Fibroblast of skin of scalp (primary cell): ENCODE measurements around the gene ERFE.

ENCODE experiments used
- DNase-seq: peaks from one replicate; pipeline ENCODE4 v3.0.0-alpha.2; 2013

ERFE gene

DNA sequence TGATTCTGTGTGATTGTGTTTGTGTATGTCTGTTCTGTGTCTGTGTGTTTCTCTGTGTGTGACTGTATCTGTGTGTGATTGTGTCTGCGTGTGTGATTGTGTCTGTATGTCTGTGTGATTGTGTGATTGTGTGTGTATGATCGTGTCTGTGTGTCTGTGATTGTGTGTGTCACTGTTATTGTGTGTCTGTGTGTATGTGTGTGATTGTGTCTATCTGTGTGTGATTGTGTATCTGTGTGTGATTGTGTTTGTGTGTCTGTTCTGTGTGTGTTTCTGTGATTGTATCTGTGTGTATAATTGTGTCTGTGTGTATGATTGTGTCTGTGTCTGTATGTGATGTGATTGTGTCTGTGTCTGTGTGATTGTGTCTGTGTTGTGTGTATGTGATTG, 32.0 kb upstream of the ERFE start:
- no peak for DNase-seq

DNA sequence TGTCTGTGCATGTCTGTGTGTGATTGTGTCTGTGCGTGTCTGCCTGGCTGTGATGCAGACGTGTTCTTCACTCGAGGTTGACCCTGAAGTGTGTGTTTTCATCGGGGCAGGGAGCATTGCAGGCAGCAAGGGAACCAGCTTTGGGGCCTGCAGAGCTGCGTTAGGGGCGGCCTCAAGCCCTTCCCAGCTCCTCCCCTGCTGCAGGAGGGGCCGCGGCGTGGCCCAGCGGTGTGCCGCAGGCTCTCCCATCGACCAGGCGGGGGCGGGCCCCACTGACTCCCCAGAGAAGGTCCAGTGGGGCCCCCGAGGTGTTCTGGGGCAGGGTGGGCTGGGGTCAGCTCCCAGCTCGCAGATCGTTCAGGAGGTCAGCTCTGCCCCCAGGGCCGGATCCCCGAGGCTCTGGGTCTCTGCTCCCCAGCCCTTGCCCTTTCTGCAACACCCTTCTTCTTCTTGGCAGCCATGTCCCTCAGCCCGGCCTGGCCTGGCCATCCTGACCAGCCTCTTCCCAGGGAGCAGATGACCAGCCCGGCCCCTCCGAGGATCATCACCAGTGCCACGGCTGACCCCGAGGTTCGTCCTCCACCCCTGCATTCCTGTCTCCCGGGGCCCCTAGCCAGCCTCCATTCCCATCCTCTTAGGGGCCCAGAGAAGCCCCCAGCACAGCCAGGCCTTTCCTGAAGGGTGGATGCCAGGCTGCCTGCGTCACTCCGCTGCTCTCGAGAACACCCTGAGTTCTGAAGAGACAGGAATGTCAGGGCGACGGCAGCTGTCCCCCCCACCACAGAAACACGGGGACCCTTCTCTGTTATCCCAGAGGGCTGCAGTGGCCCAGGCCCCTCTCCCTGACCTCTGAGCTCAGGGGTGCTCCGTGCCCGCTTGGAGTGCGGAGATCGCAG, 31.4 kb upstream of the ERFE start:
- peak; percentile 76 for DNase-seq

DNA sequence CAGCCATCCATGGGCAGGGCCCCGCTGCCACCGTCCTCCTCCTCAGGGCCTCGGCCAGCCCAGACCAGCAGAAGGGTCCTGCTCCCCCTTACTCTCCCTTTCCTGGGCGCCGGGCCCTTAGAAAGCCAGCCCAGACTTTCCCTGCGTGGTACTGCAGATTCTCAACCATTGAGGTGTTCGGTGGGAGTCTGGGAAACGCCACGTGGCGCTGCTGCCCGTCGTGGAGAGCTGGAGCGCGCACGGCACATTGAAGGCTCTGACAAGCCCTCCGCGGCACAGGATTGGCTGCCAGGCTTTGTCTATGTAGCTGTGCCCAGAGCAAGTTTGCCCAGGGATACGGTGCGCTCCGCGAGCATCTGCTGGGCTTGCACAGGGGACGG, 30.7 kb upstream of the ERFE start:
- no peak for DNase-seq

DNA sequence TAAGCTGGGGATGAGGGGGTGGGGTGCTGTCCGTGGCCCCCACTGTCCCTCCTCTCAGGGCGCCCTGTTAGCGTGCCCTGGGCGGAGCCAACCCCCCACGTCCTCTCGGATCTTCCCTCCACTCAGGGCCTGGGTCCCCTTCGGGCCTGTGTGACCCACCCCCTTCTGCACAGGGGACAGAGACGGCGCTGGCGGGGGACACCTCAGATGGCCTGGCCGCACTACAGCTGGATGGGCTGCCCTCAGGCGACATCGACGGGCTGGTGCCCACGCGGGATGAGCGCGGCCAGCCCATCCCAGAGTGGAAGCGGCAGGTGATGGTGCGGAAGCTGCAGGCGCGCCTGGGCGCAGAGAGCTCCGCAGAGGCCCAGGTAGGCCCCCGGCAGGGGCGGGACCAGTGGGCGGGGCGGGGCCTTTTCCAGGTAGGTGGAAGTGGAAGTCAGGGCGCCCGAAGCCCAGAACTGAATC, 30.2 kb upstream of the ERFE start:
- no peak for DNase-seq

DNA sequence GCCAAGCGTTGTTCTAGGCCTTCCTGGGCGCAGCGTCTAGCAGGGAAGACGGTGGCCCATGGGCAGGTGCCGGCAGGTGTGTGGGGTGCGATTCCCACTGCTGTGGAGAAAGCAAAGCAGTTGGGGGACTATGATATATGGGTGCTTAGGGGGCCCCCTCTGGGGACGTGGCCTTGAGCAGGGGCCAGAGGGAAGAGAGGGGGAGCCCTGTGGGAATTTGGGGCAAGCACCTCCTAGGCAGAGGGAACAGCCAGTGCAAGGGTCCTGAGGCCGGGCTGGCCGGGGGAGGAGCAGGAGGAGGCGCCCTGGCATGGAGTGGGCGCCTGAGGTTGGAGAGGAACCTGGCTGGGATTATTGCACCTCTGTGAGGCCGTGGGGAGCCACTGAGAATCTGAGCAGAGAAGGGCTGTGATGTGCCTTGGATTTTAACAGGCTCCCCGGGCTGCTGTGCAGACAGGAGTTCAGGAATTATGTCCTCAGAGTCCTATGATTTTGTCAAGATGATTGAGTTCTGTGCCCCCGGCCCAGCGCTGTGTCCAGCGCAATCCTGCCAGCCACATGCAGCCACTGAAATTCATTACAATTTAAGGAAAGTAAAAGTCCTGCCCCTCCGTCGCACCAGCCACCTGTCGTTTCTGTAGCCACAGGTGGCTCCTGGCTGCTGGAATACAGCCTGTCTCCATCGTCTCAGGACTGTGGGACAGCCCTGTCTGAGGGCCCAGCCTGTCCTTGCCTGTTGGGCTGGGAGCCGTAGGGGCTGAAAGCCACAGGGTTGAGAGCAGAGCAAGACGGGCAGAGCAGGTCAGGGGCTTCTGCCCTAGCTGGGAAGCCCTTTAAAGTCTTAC, 29.4 kb upstream of the ERFE start:
- DNase-seq, result no peak

DNA sequence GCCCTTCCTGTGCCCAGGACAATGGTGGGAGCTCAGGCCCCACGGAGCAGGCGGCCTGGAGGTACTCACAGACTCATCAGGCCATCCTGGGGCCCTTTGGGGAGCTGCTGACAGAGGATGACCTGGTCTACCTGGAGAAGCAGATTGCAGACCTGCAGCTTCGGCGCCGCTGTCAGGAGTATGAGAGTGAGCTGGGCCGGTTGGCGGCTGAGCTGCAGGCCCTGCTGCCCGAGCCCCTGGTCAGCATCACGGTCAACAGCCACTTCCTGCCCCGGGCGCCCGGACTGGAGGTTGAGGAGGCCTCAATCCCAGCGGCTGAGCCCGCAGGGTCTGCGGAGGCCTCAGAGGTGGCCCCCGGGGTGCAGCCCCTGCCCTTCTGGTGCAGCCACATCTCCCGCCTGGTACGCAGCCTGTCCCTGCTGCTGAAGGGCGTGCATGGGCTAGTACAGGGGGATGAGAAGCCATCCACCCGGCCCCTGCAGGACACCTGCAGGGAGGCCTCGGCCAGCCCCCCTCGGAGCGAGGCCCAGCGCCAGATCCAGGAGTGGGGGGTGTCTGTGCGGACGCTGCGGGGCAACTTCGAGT, 28.6 kb upstream of the ERFE start:
- no peak for DNase-seq

DNA sequence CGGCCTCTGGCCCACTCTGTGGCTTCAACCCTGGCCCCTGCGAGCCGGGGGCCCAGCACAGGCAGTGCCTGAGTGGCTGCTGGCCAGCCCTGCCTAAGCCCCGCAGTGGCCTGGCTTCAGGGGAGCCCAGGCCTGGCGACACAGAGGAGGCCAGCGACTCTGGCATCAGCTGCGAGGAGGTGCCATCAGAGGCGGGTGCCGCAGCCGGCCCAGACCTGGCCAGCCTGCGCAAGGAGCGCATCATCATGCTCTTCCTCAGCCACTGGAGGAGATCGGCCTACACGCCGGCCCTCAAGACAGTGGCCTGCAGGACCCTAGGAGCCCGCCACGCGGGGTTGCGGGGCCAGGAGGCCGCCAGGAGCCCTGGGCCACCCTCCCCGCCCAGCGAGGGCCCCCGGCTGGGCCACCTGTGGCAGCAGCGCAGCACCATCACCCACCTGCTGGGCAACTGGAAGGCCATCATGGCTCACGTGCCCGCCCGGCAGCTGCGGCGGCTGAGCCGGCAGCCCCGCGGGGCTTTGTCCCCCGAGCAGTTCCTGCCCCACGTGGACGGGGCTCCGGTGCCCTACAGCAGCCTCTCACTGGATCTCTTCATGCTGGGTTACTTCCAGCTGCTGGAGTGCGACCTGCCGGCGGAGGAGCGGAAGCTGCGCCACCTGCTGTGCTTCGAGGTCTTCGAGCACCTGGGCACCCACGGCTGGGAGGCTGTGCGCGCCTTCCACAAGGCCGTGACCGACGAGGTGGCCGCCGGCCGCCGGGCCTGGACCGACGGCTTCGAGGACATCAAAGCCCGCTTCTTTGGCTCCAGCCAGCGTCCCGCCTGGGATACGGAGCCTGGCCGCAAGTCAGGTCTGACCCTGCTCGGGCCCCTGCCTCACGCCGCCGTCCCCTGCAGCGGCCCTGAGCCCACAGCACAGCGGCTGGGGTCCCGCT, 27.8 kb upstream of the ERFE start:
- DNase-seq, result no peak

DNA sequence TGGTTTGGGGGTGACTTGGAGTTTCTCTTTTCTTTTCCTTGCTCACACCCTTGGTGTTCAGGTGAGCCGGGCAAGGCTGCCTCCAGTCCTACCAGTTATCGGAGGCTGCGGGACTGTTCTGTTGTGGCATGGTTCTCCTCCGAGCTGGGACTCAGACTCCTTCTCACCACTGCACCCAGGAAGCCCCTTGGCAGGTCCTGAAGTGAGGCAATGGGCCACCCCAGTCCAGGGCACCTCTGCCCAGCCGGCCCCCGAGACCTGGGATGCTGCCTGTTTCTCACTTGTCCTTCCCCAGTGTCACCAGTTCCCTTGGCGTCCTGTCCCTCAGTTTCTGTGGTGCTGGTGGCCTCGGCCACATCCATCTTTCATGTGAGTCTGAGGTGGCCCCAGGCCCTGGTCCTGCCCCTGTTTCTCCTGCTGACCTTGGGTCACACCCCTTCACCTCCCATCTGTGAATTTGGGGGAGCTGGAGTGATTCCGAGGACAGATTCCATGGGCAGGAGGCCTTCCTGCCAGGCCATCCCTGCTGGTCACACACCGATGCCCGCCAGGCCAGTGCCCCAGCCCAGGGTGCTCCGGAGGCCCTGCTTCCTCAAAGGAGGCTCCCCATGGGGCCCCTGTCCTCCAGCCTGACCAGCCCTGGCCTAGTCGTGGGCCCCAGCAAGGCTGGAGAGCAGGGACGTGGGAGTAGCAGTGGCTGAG, 26.9 kb upstream of the ERFE start:
- DNase-seq, result no peak

DNA sequence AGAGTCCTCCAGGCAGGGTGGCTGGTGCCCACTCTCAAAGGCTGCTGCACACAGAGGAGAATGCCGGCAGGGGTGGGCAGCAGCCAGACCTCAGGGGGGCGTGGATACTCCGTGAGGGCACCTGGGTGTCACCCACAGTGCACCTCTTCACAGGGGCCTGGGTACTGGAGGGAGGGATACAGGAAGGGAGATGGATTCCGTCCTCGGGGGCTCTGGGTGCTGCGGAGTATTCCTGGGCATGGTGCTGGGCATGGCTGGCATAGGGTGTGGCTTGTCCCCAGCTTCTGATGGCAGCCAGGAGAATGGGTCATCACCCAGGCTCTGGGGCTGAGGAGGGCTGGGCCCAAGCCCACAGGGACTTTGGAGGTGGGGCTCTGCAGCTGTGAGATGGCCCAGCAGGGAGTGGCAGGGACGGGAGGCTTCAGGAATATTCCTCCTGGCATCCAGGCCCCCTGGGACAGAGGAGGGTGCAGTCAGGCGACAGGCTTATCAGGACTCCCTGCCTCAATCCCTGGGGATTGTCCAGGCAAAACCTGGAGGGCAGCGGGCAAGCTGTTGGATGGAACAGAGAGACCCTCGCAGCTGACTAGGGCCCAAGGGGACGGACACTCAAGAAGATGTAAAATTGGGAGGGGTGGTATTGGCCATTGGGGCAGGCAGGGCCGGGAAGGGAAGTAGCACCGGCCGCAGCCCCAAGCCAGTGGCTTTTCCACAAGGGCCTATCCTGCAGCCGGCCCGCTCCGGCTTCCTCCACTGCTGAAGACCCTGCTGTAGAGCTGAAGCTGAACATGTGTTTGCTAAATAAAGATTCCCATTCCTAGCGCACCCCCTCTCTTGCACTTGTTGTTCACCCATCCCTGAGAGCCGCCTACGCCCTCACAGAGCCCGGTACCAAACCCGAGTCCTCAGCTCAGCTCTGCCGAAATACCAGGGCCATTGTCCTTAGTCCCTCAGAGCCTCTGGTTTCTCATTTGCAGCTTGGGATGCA, 26.0 kb upstream of the ERFE start:
- DNase-seq, result no peak

DNA sequence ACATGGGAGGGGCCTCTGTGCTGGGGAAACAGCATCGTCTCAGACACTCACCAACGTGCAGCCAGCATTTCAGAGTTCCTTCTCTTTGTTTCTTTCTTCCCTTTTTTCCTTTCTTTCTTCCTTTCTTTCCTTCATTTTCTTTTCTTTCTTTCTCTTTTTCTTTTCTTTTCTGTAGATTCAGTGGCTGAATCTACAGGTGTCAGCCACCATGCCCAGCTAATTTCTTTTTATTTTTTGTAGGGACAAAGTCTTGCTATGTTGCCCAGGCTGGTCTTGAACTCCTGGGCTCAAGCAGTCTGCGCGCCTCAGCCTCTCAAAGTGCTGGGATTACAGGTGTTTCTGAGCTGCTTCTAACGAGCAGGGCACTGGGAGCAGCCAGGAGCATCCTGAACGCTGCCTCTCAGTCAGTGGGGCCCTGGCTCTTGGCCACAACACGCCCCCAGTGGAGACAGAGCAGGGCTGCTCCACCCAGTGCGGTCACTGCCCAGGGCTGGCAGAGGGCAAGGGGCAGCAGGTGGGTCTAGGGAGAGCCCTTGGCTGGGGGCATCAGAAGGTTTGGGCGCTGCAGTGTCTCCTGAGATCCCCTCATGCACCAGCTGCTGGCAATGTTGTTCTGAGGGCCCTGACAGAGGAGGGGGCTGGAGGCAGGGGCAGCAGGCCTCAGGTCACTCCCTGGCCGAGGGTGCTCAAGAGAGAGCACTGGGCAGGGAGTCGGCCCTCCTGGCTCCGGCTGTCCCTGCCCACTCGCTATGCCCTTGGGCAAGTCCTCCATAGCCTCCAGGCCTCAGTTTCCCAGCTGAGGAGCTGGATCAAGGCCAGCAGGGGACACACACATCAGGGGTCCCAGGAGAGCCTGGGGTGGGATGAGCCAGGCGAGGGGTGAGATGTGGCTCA, 25.0 kb upstream of the ERFE start:
- DNase-seq, result no peak

DNA sequence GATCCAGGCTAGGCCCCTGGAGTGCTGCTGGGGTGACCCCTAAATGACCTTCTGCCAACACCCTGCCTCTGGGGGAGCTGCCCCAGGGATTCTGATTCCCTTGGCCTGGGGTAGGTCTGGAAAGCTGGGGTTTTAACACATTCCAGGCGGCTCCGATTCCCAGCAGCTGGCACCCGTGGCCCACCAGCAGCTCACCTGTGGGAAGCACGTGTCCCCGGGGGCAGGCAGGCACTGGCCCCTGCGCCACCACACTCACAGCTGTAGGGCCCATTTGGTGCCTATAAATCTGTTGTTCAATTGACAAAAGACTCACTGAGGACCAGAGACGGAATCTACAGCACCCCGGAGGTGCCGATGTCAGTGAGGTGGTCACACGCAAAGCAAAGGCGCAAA, 24.4 kb upstream of the ERFE start:
- DNase-seq, result no peak

DNA sequence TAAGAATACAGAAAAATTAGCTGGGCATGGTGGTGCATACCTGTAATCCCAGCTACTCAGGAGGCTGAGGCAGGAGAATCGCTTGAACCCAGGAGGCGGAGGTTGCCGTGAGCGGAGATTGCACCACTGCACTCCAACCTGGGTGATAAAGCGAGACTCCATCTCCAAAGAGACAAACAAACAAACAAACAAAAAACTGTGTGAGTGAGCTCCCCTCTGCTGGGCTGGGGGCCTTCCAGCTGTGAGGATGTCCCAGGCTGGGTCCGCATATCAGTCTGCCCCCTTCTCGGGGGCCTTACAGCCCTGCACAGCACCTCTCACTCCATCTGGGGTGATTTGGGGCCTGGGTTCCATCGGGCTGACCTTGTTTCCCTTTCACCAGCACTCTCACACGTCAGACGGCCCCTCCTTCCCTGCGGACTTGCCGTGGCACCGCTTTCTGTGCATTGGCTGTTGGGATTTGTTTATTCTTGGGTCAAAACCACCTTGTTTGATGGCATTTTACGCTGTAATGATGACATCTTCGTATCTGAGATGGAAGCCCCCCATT, 23.1 kb upstream of the ERFE start:
- DNase-seq, result no peak

DNA sequence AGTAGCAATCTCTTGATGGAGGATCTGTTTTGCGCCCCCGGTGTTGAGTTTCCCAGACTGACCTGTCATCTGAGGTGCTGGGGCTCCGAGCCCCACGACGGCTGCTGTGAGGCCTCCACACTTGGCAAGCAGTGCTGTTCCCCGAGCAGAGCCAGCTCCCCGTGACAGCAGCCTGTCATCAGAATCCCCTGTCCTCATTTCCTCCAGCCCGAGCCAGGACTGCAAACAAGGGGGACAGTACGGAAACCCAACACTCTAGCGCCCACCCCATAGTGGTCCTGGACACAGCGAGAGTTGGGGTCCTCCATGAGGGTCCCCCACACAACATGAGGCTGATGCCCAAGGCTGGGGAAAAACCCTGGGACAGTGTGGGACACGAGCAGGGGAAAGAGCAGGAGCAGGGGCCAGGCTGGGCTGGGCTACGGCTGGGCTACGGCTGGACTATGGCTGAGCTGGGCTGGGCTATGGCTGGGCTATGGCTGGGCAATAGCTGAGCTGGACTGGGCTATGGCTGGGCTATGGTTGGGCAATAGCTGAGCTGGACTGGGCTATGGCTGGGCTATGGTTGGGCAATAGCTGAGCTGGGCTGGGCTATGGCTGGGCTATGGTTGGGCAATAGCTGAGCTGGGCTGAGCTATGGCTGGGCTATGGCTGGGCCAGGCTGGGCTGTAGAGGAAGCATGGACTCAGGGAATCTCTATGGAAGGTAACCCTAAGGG, 21.8 kb upstream of the ERFE start:
- DNase-seq, result peak; percentile 58

DNA sequence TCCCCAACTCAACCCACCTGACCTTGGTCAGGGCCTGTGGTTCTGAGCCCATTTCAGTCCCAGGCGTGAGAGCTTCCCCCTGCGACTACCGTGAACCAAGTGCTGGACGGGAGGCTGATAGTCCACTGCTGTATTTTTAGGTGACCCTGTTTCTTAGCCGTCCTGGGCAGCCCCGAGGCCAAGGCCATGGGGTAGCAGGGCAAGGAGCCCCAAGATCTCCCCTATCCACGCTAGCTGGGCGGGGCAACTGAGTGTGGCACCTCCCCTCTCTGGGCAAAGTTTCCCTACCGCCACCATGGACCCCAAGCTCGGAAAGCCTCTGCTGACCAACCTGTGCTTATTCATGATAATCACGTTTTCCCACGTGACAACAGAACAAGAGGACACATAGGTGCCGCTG, 20.9 kb upstream of the ERFE start:
- no peak for DNase-seq

DNA sequence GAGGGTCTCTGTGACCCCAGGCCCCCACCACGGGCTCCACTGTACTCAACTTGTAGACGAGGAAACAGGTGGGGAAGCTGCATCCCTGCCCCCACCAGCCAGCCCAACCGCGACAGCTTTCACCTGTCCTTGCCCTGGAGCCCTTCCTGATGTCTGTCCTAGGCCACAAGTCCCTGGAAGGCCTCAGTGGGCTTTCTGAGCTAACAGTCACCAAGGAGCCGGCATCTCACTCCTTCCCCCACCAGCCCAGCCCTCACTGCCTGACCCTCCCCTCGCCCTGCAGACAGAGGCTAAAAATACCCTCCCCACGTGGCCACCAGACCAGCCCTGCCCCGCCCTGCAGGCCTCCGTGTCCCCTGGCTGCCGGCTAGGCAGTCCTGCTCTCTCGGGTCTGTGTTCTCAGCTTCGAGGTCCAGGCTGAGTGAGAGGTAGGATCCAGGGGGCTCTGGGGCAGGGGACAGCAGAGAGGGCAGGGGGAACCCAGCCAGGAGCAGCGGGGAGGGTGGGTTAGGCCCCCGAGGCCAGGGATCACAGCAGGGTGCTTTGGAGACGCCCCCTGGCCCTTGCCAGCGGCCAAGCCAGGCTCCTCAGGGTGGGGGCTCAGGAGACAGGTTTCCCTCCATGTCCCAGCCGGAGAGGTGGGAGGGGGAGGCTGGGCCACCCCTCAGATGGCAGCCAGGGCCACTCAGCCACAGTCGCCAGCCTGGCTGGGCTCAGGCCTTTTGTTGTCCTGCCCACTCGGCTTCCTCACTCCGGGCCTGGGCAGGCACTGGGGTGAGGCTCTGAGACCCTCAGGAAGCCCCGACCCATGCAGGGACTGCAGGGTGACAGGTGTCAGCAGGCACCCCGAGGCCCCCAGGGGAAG, 20.2 kb upstream of the ERFE start, which contains the start of gene KLHL30:
TSS of gene KLHL30 (plus strand) at position 338 of the 865 bp plus-strand sequence. CDS start 2,087 bp downstream, outside the sequence.
- peak; percentile 41 for DNase-seq

DNA sequence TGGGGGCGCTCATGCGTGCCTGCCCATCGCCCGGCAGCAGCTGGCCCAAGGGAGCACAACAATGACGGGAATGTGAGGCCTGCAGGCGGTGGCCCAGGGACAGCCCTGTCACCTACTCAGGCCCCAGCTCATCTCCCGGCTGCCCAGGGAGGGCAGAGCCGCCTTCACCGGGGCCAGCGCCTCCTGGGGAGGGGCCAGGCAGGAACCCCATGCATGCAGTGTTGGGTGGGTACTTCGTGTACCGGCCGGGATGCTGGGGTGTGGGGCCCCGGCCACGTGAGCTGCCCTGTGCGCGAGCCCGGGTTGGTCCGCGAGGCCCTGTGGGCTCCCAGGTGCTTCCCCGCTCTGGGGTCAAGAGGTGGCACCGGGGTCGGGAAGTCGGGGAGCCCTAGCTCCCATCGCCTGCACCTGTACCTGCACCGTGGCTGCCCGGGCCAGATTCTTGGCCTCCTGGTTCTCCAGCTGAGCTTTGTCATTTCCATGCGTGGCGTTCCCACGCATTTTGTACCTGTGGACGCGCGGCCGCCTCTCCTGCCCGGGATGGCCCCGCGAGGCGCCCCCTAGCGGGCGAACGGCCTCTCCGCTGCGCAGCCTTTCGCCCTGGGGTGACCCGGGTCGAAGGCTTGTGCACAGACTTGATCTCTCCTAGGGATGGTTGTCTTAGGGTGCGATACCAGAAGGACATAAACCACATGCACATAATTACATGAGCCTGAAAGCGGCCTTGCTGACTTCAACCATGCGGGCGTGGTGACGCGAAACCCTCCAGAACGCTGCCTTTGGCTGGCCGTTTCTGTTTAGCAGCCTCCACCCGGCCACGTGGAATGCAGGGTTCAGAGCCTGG, 19.4 kb upstream of the ERFE start:
- DNase-seq, result no peak
